Lower leg skin (tissue), 3 donors: ENCODE results near the gene TBX20.
"Not testable (repeated sequence)": the region's sequence is repeated elsewhere in the genome, so short reads cannot be mapped to it uniquely, and the experiment has no call there.

ENCODE experiments used
- CTCF ChIP-seq, 3 donors: fragments of 450-650 bp; IDR thresholded peaks; one replicate each; pipeline ENCODE4 v1.5.1; 2016; ENCODE audit warnings: antibody characterized with exemption in 3 of 3, mild to moderate bottlenecking in 3 of 3, moderate library complexity in 2 of 3
- POLR2A ChIP-seq, 2 donors: fragments of 450-650 bp; IDR thresholded peaks; one replicate each; pipeline ENCODE4 v1.6.1; 2016 to 2017; ENCODE audit warnings: antibody characterized with exemption in 2 of 2, mild to moderate bottlenecking in 1 of 2, moderate library complexity in 1 of 2

GRCh38 chr7:35241008-35241407 lies 12.9 kb downstream of the TBX20 start:
- TF ChIP-seq CTCF, POLR2A (IDR thresholded peaks at IDR 0.05): not testable (repeated sequence)
